ENCODE data around the gene RCE1.

The RCE1 gene

DNA sequence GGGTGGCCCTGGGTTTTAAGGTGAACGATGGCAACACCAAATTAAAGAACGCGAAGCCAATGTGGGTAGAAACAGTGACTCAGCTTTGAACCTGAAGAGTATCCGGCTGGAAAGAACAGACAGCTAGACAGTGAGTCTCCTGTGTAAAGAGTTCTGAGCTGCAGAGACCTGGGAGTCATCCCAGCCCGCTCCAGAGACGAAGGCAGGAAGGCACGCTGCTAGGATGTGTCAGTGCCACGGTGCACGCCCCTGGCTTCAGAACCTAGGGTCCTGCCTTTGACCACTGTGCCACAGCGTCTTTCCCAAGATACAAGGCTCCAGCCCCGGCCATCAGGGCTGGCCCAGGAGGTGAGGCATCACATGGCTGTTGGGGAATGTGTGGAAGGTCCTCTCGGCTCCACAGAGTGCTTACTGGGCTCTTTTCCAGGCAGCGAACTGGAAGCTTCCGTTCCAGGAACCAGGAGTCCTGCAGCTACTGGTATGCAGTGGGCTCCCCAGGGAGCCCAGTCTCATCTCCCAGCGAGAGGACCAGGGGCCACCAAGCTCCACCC lies 43.5 kb downstream of the RCE1 start:
- peak; percentile 71 for DNase-seq (ENCODE audit: low read depth, low spot score)

DNA sequence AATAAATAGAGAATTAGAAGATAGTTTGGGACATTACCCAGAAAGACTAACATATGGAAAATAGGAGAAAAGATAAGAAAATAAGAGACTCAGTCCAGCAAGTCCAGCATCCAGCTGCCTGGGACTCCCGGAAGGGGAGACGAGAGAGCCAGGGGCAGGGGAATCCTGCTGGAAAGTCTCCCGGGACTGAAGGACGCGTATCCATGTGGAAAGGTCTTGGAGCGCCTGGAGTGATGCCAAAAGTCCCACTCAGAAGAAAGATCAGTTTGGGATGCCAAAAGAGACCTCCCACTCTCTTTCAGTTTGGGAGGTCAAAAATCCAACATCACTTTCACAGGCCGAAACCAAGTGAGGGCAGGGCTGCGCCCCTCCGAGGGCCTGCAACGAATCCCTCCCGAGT lies 44.3 kb downstream of the RCE1 start:
- no peak for DNase-seq (ENCODE audit: low read depth, low spot score)

DNA sequence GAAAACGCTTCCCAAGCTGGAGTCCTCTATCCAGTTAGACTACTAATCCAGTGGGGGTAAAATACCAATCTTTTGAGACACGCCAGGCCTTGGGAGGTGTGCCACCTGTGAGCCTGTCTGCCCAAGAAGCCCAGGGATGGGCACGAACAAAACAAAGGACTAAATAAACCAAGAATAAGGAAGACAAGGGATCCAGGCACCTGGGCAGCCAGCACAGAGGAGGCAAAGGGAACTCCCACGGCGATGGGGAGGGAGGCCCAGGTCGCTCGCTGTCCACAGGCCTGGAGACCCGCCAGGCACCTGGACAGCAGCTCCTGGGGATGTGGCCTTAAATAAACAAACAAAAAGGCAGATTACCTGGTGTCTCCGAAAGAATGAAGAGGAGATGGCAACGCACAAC lies 45.0 kb downstream of the RCE1 start:
- no peak for DNase-seq (ENCODE audit: low read depth, low spot score)

DNA sequence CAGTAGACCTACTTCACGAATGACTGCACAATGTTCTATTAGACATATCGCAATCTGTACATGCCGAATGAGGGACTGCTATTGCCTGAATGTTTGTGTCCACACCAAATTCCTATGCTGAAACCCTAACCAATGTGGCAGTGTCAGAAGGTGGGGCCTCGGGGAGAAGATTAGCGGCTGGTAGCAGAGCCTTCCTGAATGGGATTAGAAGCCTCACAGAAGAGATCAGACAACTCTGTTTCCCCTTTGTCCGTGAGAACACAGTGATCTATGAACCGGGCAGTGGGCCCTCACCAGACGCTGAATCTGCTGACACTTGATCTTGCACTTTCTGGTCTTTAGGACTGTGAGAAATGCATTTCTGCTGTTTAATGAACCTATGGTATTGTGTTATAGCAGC lies 46.7 kb downstream of the RCE1 start:
- DNase-seq (ENCODE audit: low read depth, low spot score): no peak

DNA sequence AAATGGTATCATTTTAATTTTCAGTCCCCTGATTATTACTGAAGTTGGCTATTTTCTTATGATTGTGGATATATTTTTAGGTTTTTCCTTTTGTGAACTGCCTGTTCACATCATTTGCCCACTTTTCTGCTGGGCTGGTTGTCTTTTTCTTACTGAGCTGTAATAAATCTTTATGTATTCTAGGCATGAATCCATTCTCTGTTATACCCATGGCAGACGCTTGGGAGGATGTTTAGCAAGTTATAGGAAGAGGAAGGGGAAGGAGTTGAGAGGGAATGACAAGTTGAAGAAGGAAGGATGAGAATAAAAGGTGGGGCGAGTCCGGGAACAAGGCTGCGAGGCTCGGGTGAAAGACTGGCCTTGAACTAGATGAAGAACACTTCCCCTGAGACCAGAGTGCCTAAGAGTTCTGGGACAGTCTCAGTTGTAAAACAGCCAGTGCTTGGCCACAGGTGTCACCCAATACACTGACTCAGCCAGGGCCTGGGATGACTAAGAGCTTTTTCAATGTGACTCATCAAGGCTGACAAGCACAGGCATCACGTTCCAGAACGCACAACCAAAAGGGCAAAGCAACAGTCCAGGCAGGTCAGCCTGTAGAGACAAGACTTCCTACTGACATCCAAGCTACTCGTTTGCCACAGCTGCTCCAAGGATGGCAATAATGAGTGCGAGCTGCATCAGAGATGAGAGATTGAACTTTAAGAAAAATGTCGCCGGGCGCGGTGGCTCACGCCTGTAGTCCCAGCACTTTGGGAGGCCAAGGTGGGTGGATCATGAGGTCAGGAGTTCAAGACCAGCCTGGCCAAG lies 48.8 kb downstream of the RCE1 start:
- peak; percentile 85 for DNase-seq (ENCODE audit: low read depth, low spot score)

DNA sequence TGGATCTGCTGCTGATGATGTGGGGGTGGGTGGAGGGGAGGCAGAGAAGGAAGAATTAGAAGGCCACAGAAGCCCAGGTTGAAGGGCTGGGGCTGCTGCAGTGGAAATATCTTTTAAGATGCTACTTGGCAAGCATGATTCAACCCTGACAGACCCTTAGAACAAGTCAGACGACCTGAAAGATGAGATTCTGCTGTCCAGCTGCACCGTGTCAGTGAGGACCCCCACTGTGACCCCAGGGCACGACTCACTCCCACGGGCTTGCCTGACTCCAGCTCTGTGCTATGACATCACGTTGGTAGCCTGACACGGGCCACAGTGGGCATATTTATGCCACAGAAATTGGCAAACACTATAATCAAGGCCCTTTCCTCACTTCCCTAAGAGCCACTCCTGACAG lies 49.7 kb downstream of the RCE1 start:
- no peak for DNase-seq (ENCODE audit: low read depth, low spot score)

DNA sequence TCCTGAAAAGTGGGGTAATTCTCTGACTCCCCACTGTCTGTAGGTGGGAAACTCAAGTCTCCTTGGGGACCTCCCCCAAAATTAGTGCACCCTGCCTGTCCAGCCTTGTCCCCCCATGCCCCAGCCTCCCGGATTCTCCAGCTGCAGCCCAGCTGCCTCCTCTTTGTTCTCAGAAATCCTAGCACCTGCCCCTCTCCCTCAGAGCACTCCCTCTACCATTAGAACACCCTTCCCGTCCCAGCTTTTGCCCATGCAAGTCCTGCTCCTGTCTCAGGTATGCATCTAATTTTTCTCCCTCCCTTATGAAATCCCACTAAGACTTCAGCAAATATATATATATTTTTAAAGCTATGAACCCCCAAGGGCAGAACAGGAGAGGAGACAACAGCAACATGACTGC lies 50.9 kb downstream of the RCE1 start:
- DNase-seq (ENCODE audit: low read depth, low spot score): no peak

All from astrocyte of the hippocampus (primary cell).